SW480 (cell line): ENCODE measurements around the gene MARCHF3.
"Not testable (repeated sequence)": the region's sequence is repeated elsewhere in the genome, so short reads cannot be mapped to it uniquely, and the experiment has no call there.

Experiments
- DNase-seq: peaks from one replicate; pipeline ENCODE4 v3.0.0-alpha.2; 2016; ENCODE audit warnings: low spot score

Gene MARCHF3

GRCh38 chr5:127046343-127047072 lies 16.1 kb upstream of the MARCHF3 start:
- DNase-seq: no peak

- no peak for DNase-seq
Observed at GRCh38 chr5:127042593-127042992, 12.2 kb upstream of the MARCHF3 start.

GRCh38 chr5:127041571-127041970 lies 11.2 kb upstream of the MARCHF3 start:
- DNase-seq: no peak

GRCh38 chr5:127040796-127041520 lies 10.6 kb upstream of the MARCHF3 start:
- DNase-seq: peak; percentile 64

GRCh38 chr5:127038550-127038949 lies 8.2 kb upstream of the MARCHF3 start:
- no peak for DNase-seq

GRCh38 chr5:127031863-127032232 lies 1.5 kb upstream of the MARCHF3 start:
- DNase-seq: no peak

GRCh38 chr5:127031147-127031862 lies 947 bp upstream of the MARCHF3 start:
- no peak for DNase-seq

GRCh38 chr5:127029581-127030258 lies 638 bp downstream of the MARCHF3 start:
- DNase-seq: peak; percentile 88

GRCh38 chr5:127028822-127029457 lies 1.4 kb downstream of the MARCHF3 start:
- no peak for DNase-seq

- no peak for DNase-seq
Observed at GRCh38 chr5:127027539-127027938, 2.8 kb downstream of the MARCHF3 start.

- DNase-seq: no peak
Observed at GRCh38 chr5:127026166-127026565, 4.2 kb downstream of the MARCHF3 start.

GRCh38 chr5:127025467-127025866 lies 4.9 kb downstream of the MARCHF3 start:
- DNase-seq: no peak

- no peak for DNase-seq
Observed at GRCh38 chr5:127024821-127025220, 5.5 kb downstream of the MARCHF3 start.

- DNase-seq: not testable (repeated sequence)
Observed at GRCh38 chr5:127023552-127024191, 6.7 kb downstream of the MARCHF3 start.

GRCh38 chr5:127022846-127023245 lies 7.5 kb downstream of the MARCHF3 start:
- DNase-seq: no peak

- DNase-seq: no peak
Observed at GRCh38 chr5:127019928-127020327, 10.4 kb downstream of the MARCHF3 start.

GRCh38 chr5:127016722-127017121 lies 13.6 kb downstream of the MARCHF3 start:
- DNase-seq: not testable (repeated sequence)

- DNase-seq: no peak
Observed at GRCh38 chr5:127015716-127016115, 14.6 kb downstream of the MARCHF3 start.

- DNase-seq: no peak
Observed at GRCh38 chr5:127014573-127014972, 15.8 kb downstream of the MARCHF3 start.

- DNase-seq: no peak
Observed at GRCh38 chr5:127013407-127013806, 17.0 kb downstream of the MARCHF3 start.

GRCh38 chr5:127012916-127013315 lies 17.4 kb downstream of the MARCHF3 start:
- DNase-seq: no peak
